Measurements from ENCODE around the gene MOB3B.
"Not testable (repeated sequence)": the region's sequence is repeated elsewhere in the genome, so short reads cannot be mapped to it uniquely, and the experiment has no call there.

The MOB3B gene

GRCh38 chr9:27475057-27475595, 54.5 kb downstream of the MOB3B start:
- DNase-seq (ENCODE audit: low read depth in 3 of 3): no peak

GRCh38 chr9:27474305-27474704, 55.3 kb downstream of the MOB3B start:
- DNase-seq (ENCODE audit: low read depth in 3 of 3): no peak

GRCh38 chr9:27473111-27473529, 56.5 kb downstream of the MOB3B start:
- no peak for DNase-seq (ENCODE audit: low read depth in 3 of 3)

GRCh38 chr9:27472195-27472594, 57.4 kb downstream of the MOB3B start:
- no peak for DNase-seq (ENCODE audit: low read depth in 3 of 3)

GRCh38 chr9:27471789-27472188, 57.8 kb downstream of the MOB3B start:
- no peak for DNase-seq (ENCODE audit: low read depth in 3 of 3)

GRCh38 chr9:27471366-27471765, 58.2 kb downstream of the MOB3B start:
- DNase-seq (ENCODE audit: low read depth in 3 of 3): no peak

- no peak for DNase-seq (ENCODE audit: low read depth in 3 of 3)
These were observed 59.2 kb downstream of the MOB3B start for GRCh38 chr9:27470291-27470856.

GRCh38 chr9:27469550-27469949, 60.1 kb downstream of the MOB3B start:
- DNase-seq (ENCODE audit: low read depth in 3 of 3): no peak

- DNase-seq (ENCODE audit: low read depth in 3 of 3): no peak
These were observed 61.0 kb downstream of the MOB3B start for GRCh38 chr9:27468462-27469110.

- DNase-seq (ENCODE audit: low read depth in 3 of 3): no peak
These were observed 61.6 kb downstream of the MOB3B start for GRCh38 chr9:27468000-27468399.

- DNase-seq (ENCODE audit: low read depth in 3 of 3): no peak
These were observed 62.1 kb downstream of the MOB3B start for GRCh38 chr9:27467486-27467885.

- DNase-seq (ENCODE audit: low read depth in 3 of 3): not testable (repeated sequence)
These were observed 63.1 kb downstream of the MOB3B start for GRCh38 chr9:27466516-27466915.

- not testable (repeated sequence) for DNase-seq (ENCODE audit: low read depth in 3 of 3)
These were observed 64.7 kb downstream of the MOB3B start for GRCh38 chr9:27464950-27465349.

- DNase-seq (ENCODE audit: low read depth in 3 of 3): no peak
These were observed 66.8 kb downstream of the MOB3B start for GRCh38 chr9:27462846-27463245.

GRCh38 chr9:27462434-27462833, 67.2 kb downstream of the MOB3B start:
- no peak for DNase-seq (ENCODE audit: low read depth in 3 of 3)

- no peak for DNase-seq (ENCODE audit: low read depth in 3 of 3)
These were observed 69.2 kb downstream of the MOB3B start for GRCh38 chr9:27460226-27461023.

GRCh38 chr9:27457445-27457844, 72.2 kb downstream of the MOB3B start:
- no peak for DNase-seq (ENCODE audit: low read depth in 3 of 3)

- no peak for DNase-seq (ENCODE audit: low read depth in 3 of 3)
These were observed 75.6 kb downstream of the MOB3B start for GRCh38 chr9:27453860-27454553.

GRCh38 chr9:27451207-27451797, 78.3 kb downstream of the MOB3B start:
- no peak for DNase-seq (ENCODE audit: low read depth in 3 of 3)

- no peak for DNase-seq (ENCODE audit: low read depth in 3 of 3)
These were observed 78.9 kb downstream of the MOB3B start for GRCh38 chr9:27450752-27451151.

- DNase-seq (ENCODE audit: low read depth in 3 of 3): not testable (repeated sequence)
These were observed 81.3 kb downstream of the MOB3B start for GRCh38 chr9:27448356-27448755.

Data from stimulated activated CD4-positive, alpha-beta T cell treated with anti-CD3 and anti-CD28 coated beads, TNF-alpha, amount 100 ng/mL, for 24 hours (primary cell).